HG02798 (cell line): Measurements from ENCODE around the gene KRT36.

Source experiments
- ATAC-seq: cut with Tn5 transposase; IDR thresholded peaks from one replicate; pipeline ENCODE4 v1.9.1; 2021; ENCODE audit warnings: mild to moderate bottlenecking; ENCODE audit not compliant: unreplicated experiment, poor library complexity

KRT36 gene

GRCh38 chr17:41504246-41504977 lies 14.7 kb upstream of the KRT36 start:
- ATAC-seq = no peak

DNA sequence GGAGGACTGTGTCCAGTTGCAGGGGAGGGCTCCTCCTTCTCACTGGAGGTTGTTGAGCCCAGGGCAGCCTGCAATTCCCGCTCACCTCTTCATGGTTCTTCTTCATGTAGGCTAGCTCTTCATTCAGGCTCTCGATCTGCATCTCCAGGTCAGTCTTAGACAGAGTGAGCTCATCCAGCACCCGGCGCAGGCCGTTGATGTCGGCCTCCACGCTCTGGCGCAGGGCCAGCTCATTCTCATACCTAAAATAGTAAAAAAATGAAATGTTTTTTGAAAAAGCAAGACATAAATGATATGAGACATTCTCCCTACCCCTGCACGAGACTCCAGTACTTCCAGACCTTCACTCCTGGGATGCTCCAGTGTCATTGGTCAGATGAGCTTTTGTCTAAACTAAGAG lies 13.5 kb upstream of the KRT36 start:
- no peak for ATAC-seq

DNA sequence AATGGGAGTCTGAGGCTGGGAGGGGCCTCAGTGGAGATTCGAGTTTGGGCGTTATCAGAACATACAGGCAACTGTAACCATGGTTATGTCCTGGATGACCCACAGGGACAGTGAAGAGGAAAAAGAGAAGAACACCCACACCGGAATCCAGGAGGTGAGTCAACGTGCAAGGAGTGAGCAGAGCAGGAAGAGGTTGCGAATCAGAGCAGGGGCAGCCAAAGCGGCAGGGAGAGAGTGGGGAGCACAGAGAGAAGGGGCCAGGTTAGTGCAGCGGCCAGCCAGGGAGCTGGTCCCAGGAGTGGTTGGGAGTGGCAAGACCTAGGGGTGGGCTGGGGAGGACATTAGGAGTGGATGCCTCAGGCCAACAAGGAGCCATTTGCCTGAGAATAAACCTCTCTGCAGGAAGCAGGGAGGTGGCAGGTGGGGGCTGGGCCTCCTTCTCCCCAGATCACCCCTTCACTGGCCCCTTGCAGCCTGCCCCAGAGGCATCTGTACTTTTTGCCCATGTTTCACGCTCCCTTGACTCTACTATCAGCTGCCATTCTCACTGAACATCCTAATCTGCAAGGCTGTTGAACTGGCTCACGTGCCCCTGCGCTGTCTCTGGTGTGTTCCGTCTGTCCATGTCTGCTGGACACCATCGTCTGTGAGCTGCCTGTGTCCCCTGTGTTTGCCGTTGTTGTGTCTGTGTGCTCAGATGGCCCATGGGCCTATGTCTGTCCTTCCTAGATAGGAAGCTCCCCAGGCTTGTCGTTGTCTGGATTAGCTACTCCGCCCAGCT lies 10.6 kb upstream of the KRT36 start:
- no peak for ATAC-seq

DNA sequence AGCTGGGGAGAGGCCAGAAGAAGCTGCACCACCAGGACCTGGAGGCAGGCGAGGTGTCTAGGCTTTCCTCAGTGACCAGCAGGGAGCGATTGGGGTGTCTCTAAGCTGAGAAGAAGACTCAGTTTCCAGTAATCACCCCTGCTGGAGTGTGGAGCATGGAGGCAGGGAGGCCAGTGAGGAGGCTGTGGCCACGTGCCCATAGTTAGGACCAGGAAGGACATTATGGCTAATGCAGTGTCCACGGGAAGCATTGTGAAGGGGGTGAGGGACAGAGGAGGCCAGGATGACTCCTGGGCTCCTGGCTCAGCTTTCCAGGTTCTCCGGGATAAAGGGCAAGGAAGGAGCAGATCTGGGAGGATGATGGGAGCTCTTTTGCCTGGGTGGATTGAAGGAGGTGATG lies 10.0 kb upstream of the KRT36 start:
- ATAC-seq = no peak

DNA sequence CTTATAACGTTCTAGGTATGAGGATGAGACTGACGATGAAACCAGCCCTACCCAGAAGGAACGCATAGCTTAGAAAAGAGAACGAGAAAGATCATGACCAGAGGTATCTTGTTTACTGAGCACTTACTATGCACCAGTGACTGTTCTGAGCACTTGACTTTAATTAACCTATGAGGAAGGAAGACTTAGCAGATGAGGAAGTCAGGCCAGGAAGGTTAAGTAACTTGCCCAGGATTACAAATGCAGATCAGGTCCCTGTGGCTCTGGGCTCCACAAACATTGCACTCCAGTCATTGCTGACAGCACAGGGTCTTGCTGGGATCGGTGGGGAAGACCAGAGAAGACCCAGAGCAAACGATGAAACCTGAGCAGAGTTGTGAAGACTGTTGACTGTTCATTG lies 8.6 kb upstream of the KRT36 start:
- ATAC-seq = no peak

DNA sequence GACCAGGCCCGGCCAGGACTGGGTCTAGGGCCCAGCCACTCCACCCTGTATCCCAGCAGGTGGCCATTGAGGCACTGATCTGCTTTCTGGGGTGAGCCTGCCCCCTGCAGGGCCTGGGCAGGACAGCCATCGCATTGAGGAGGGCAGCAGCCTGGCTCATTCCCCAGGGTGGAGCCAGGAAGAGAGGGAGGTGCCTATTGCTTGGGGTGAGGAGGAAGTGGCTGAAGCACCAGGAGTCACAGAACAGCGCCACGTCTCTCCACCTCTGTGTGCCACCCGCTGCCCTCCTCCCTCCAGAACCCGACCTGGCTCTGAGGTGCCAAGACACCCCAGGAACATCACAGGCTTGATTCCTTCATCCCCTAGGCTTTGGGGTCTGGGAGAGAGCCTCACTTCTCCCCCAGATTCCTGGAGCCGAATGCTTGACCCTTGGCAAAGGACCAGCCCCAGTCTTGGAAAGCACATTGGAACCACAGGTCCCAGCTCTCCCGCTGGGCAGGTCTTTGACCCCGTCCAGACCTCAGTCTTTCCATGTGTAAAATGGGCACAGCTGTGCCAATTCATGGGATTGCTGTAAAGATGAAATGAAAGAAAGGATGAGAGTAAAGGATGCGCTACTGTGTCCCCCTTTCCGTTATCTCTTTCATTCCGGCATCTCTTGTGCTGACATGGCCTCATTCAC lies 7.2 kb upstream of the KRT36 start:
- peak; percentile 53 for ATAC-seq

DNA sequence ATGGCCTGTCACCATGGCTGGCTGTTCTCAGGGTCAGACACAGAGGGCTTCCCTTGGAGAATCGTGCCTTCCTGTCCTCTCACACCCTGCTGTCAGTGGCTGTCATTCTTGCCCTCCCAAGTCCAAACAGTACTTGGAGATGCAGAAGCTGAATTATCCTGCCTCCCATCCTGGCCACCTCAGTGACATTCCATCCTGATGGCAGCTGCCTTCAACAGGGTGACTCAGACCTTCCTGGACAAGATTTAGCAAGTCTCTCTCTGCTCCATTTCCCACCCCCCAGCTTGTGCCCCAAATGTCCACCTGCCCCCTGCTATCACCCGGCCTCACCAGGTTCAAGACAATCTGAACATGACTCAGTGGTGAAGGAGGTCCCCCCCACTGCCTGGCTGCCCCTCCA lies 4.8 kb upstream of the KRT36 start:
- ATAC-seq = no peak

- no peak for ATAC-seq
These were observed 3.1 kb upstream of the KRT36 start for GRCh38 chr17:41492771-41493170.

- ATAC-seq = no peak
These were observed 2.6 kb upstream of the KRT36 start for GRCh38 chr17:41492351-41492750.

DNA sequence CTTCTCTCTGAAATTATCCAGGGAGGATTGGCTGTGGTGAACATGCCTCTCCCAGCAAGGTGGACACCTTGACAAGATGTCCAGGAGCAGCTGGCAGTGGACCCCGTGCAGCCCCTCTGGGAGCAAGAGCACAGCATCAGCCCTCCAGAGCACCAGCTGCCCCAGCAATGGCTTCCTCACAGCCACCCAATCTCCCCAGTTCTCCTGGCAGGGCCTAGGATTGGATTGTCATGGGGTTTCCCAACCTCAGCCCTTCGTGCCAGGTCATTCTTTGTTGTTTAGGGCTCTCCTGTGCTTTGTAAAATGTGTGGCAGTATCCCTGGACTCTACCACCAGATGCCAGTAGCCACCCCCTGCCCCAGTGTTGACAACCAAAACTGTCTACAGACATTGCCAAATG lies 1.8 kb upstream of the KRT36 start:
- no peak for ATAC-seq

GRCh38 chr17:41490000-41490990 lies 585 bp upstream of the KRT36 start:
- ATAC-seq = no peak

DNA sequence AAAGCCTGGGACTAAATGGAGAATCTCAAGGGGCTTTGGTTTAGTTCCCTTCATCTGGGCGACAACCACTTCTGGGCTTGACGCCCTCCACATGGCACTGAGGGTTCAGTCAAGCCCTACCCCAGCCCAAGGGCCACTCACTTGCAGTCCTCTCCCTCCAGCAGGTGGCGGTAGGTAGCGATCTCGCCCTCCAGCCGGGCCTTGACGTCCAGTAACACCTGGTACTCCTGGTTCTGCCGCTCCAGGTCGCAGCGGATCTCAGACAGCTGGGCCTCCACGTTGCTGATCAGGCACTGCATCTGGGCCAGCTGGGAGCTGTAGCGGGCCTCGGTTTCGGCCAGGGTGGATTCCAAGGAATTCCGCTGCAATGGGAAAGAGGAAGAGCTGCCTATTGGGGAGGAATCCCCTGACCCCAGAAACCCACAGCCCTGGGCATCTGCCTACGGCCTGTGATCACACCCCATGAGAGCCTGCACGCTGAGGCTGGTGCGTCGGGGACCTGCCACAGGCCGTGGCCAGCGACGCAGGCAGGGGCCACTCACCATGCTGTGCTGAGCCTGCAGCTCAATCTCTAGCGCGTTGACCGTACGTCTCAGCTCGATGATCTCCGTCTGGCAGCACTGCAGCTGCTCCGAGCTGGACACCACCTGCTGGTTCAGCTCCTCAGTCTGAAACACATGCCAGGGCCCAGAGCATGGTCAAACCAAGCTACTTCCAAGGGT lies 2.7 kb downstream of the KRT36 start:
- no peak for ATAC-seq

DNA sequence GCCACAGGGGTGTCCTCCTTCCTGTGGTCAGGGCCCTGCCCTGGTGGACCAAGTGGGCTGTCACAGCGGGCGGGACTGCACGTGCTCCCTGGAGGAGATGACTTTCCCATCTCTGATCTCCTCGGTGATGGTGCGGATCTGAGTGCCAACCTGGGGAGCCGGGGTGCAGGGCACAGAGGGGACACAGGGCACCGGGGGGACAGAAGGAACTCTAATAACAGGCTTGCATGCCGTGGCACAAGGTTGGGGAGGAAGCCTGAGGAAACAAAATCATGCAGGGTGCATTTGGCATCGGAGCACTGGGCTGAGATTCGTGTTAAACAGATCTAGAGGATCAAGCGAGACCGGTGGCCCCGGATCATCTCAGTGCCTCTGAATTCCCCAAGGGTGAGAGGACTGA lies 3.4 kb downstream of the KRT36 start:
- no peak for ATAC-seq

DNA sequence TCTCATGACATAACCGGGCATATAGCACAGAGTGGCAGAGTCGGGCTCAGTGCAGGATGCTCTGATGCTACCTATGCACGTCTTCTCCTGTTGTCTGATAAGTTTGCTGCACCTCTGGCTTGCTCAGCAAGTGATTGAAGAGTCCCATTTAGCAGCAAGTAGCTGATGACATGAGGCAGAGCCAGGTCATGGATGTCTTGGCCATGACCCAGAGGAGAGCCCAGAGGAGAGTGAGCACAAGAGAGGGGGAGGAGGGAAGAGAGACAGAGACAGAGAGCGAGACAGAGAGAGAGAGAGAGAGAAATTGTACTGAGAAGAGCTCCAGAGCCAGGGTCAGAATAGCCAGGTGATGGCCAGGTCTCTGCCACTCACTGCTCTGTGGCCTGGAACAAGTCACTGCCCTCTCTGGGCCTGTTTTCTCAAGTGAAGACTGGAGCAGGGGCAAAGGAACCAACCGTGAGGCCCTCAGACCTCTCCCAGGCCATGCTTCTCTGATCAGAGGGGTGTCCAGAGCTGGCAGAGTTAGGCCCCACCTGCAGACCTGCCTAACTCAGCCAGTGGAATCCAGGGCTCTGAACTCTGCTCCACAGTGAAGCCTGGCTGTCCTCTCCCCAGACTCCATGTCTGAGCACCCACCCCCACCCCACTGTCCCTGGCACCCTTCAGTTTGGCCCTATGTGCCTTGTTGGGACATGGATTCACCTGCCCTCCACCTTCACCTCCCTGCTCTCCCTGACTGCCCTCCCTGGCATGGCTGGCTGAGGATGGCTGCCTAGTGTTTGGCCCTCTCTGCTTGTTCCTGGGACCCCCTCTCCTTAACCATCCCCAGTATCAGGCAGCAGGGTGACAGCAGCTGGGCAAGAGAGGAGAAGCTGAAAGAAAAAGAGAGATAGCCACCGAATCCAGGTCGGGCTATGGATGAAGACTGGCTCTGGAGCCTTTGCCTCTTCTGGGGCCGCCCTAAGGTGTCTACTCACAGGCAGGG lies 4.5 kb downstream of the KRT36 start:
- ATAC-seq = no peak

GRCh38 chr17:41483991-41484826 lies 5.5 kb downstream of the KRT36 start:
- ATAC-seq = no peak

GRCh38 chr17:41483531-41483930 lies 6.2 kb downstream of the KRT36 start:
- no peak for ATAC-seq

DNA sequence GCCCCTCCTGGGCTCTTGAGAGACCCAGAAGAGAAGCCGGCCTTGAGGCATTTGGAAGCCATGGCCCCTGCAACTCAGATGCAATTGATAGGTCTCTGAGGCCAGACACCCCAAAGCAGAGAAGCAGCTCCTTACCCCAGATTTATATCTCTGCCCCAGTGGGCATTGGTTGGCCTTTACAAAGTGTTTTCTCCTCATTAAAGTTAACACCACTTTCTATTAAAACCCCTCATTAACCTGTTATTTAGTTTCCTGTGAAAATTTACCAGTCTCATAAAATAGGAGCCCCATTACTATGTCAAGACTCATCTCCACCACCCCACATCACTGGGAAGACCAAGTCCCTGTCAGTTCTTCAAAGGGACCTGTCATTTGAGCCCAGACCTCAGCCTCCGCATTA lies 8.7 kb downstream of the KRT36 start, which contains the start of gene KRT35:
Gene KRT35 (minus strand): TSS at position 116 of the 400 bp plus-strand sequence. CDS start 54 bp downstream, at position 62.
- ATAC-seq = no peak
